Activated T-cell treated with anti-CD3 and anti-CD28 coated beads, Interleukin-2, amount 50 U/mL, for 4 hours (primary cell): Measurements from ENCODE around the gene MCM7. TPM values are rescaled to one million over a fixed set of nuclear protein-coding genes. Genes with fewer than 3 reads are reported as not detected.

ENCODE experiments used
- ATAC-seq, 2 donors: fragments of 200-7000 bp; cut with Tn5 transposase; one replicate each; pipeline ENCODE4 v1.10.0; 2021
- DNase-seq: peaks from one replicate; pipeline ENCODE4 v3.0.0-alpha.2; 2020
- H3K27me3 Mint-ChIP-seq: one replicate; pipeline ENCODE4 v1.8.0; 2021; ENCODE audit warnings: low read depth, mixed read lengths
- H3K36me3 Mint-ChIP-seq: one replicate; pipeline ENCODE4 v1.8.0; 2022; ENCODE audit warnings: mixed read lengths; ENCODE audit not compliant: insufficient read depth
- H3K4me1 Mint-ChIP-seq: one replicate; pipeline ENCODE4 v1.8.0; 2021; ENCODE audit warnings: low read depth, mixed read lengths
- H3K4me3 Mint-ChIP-seq: one replicate; pipeline ENCODE4 v1.8.0; 2021; ENCODE audit warnings: mild to moderate bottlenecking, moderate library complexity, mixed read lengths
- H3K9me3 Mint-ChIP-seq: one replicate; pipeline ENCODE4 v1.8.0; 2021; ENCODE audit warnings: mixed read lengths
- total RNA-seq, 3 donors: library from RNA; stranded (reverse); gene quantifications; one replicate each; pipeline ENCODE4 v1.2.1, GENCODE V29; 2021

The MCM7 gene
- total RNA-seq, 3 donors from 2014 or later: 471 to 592 (median 521) TPM

- no peaks in the 10 kb centered on the region for H3K27me3 Mint-ChIP-seq
- DNase-seq (no peak), ATAC-seq (no peak)
- H3K9me3 Mint-ChIP-seq: no peaks in the 10 kb centered on the region
- H3K4me1 Mint-ChIP-seq: peaks cover 36% of the 10 kb centered on the region
- peak overlapping the region; percentile 78 for H3K4me3 Mint-ChIP-seq
- H3K36me3 Mint-ChIP-seq: no peaks in the 10 kb centered on the region
Observed at GRCh38 chr7:100127866-100128636, 26.9 kb upstream of the MCM7 start.

DNA sequence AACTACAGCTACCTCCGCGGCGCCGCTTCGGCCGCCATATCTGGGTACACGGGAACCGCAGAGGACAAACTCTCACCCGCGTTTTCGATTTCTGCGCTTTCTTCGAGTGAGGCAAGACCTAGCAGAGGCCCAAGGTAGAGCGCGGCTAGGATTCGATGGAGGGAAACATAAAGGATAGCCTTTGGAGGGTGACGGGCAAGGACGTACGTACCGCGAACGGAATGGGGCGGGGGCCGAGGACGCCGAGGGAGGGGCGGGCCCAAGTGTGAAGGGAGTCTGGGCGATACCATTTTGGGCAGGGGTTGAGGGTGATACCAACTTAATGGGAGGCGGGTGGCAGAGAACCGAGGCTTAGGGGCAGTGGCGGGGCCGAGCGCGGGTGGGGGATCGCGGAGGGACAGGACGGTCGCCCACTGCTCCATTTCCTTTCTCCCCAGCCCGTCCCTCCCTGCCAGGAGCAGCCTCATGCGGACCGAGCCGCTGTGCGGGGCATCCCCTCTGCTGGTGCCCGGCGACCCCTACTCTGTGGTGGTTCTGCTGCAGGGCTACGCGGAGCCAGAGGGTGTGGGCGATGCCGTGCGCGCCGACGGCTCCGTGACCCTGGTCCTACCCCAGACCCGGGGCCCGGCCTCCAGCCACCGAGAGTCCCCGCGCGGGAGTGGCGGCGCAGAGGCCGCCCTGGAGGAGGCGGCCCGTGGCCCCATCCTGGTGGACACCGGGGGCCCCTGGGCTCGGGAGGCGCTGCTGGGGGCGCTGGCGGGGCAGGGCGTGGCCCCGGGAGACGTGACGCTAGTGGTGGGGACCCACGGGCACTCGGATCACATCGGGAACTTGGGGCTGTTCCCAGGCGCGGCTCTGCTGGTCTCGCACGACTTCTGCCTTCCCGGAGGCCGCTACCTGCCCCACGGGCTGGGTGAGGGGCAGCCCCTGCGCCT lies 26.0 kb upstream of the MCM7 start, which contains the start of gene MBLAC1:
MBLAC1 (plus strand) TSS at position 37 of the 935 bp plus-strand sequence; CDS start at position 466, 429 bp downstream.
- peak within 1 kb of the TSS; percentile 99 for H3K4me3 Mint-ChIP-seq
- ATAC-seq (peak; percentile 81 to 82), DNase-seq (peak; percentile 88)
- H3K9me3 Mint-ChIP-seq: no peaks in the 10 kb centered on the region
- H3K27me3 Mint-ChIP-seq: no peaks in the 10 kb centered on the region
- peaks cover 2% of the 10 kb centered on the region for H3K36me3 Mint-ChIP-seq
- peaks cover 31% of the 10 kb centered on the region for H3K4me1 Mint-ChIP-seq

- ATAC-seq (peak in 1 of 2 donors; percentile 0), DNase-seq (no peak)
- no peaks in the 10 kb centered on the region for H3K9me3 Mint-ChIP-seq
- peaks cover 2% of the 10 kb centered on the region for H3K36me3 Mint-ChIP-seq
- H3K4me1 Mint-ChIP-seq: peaks cover 33% of the 10 kb centered on the region
- H3K4me3 Mint-ChIP-seq: peak overlapping the region; percentile 99
- no peaks in the 10 kb centered on the region for H3K27me3 Mint-ChIP-seq
Observed at GRCh38 chr7:100126239-100126930, 25.2 kb upstream of the MCM7 start.

DNA sequence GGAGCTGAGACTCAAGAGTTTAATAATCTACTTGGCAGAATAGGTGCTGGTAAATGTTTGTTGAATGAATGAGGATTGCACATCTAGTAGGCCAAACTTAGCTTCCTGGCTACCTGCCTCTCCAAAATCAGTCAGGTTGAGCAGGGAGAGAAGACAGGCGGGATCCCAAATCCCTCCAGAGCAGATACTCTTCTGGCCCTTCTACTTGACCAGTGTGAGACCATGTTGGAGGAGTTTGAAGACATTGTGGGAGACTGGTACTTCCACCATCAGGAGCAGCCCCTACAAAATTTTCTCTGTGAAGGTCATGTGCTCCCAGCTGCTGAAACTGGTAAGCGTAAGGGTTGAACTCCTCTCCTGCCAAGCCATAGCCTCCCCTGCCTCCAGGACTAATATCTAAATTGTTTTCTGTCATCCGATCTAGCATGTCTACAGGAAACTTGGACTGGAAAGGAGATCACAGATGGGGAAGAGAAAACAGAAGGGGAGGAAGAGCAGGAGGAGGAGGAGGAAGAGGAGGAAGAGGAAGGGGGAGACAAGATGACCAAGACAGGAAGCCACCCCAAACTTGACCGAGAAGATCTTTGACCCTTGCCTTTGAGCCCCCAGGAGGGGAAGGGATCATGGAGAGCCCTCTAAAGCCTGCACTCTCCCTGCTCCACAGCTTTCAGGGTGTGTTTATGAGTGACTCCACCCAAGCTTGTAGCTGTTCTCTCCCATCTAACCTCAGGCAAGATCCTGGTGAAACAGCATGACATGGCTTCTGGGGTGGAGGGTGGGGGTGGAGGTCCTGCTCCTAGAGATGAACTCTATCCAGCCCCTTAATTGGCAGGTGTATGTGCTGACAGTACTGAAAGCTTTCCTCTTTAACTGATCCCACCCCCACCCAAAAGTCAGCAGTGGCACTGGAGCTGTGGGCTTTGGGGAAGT lies 23.4 kb upstream of the MCM7 start:
- DNase-seq (no peak), ATAC-seq (no peak)
- H3K4me3 Mint-ChIP-seq: peak overlapping the region; percentile 13
- no peaks in the 10 kb centered on the region for H3K27me3 Mint-ChIP-seq
- H3K9me3 Mint-ChIP-seq: no peaks in the 10 kb centered on the region
- peaks cover 39% of the 10 kb centered on the region for H3K4me1 Mint-ChIP-seq
- H3K36me3 Mint-ChIP-seq: peaks cover 2% of the 10 kb centered on the region

DNA sequence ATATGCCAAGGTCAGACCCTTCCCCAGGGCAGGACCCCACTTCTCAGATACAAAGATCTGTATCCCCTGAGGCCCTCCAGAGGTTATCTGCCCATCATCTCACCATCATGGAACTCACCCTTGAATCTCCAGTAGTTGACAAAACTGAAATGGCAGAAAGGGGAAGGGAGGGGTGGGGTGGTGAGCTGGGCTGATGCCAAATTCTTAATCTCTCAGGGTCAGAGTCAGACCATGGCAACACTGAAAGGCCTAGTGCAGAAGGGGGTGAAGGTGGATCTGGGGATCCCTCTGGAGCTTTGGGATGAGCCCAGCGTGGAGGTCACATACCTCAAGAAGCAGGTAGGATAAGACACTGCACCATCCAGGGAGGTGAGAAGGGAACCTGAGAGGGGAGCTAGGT lies 21.4 kb upstream of the MCM7 start:
- Mint-ChIP-seq H3K9me3 (no peaks in the 10 kb centered on the region), H3K4me3 (no peak overlapping the region), H3K27me3 (no peaks in the 10 kb centered on the region), H3K36me3 (peaks cover 2% of the 10 kb centered on the region), H3K4me1 (peaks cover 42% of the 10 kb centered on the region)
- no peak for ATAC-seq
- DNase-seq: no peak

GRCh38 chr7:100122067-100122466 lies 20.9 kb upstream of the MCM7 start:
- H3K4me3 Mint-ChIP-seq: no peak overlapping the region
- ATAC-seq (no peak), DNase-seq (no peak)
- peaks cover 2% of the 10 kb centered on the region for H3K36me3 Mint-ChIP-seq
- H3K4me1 Mint-ChIP-seq: peaks cover 42% of the 10 kb centered on the region
- no peaks in the 10 kb centered on the region for H3K27me3 Mint-ChIP-seq
- H3K9me3 Mint-ChIP-seq: no peaks in the 10 kb centered on the region

- Mint-ChIP-seq H3K4me1 (peaks cover 33% of the 10 kb centered on the region), H3K27me3 (no peaks in the 10 kb centered on the region), H3K36me3 (peaks cover 7% of the 10 kb centered on the region), H3K9me3 (no peaks in the 10 kb centered on the region), H3K4me3 (peak overlapping the region; percentile 96)
- DNase-seq: no peak
- no peak for ATAC-seq
Observed at GRCh38 chr7:100120733-100121036, 19.5 kb upstream of the MCM7 start.

DNA sequence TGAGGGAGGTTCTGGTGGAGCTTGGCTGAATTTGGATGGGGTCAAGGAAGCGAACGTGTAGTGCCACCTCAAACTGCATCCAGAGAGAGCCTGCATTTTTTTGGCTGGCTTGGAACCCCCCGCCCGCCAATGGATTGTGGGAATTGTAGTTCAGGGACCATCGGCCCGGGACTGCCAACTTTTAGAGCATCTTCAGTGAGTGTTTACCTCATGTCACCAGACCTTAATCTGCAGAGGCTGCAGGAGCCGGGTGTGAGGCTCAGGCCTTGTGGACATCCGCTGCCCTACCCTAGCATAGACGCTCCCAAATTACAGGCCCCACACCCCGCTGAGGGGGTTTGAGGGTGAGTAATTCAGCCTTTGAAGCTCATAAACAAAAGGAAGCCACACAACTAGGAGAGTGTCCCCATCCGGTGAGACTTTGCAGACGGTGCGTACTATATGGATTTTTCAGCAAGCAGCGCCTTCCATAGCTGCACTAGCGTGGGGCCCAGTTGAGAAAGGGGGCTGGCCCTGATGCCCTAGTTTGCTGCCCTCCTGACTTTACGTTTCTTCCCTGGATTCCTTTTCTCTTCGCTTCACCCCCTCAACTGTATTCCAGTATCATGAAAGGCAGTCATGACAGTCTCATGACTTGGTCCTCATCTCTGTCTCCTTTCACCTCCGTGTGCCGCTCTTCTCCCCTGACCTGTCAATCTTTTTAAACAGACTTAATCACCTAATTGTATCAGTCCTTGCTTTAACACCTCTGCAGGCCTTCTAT lies 19.0 kb upstream of the MCM7 start:
- ATAC-seq (peak; percentile 64 to 69), DNase-seq (peak; percentile 50)
- H3K27me3 Mint-ChIP-seq: no peaks in the 10 kb centered on the region
- peaks cover 7% of the 10 kb centered on the region for H3K36me3 Mint-ChIP-seq
- H3K4me1 Mint-ChIP-seq: peaks cover 29% of the 10 kb centered on the region
- peak overlapping the region; percentile 96 for H3K4me3 Mint-ChIP-seq
- no peaks in the 10 kb centered on the region for H3K9me3 Mint-ChIP-seq

GRCh38 chr7:100119072-100119969 lies 18.1 kb upstream of the MCM7 start, which contains the start of the genes CNPY4 and TAF6:
CNPY4 (plus strand) TSS chr7:100119634; CDS start chr7:100119745, 111 bp downstream.
TAF6 (minus strand) TSS chr7:100119358; CDS start chr7:100114209, 5,149 bp downstream.
- Mint-ChIP-seq H3K36me3 (peaks cover 7% of the 10 kb centered on the region), H3K9me3 (no peaks in the 10 kb centered on the region), H3K4me3 (peak within 1 kb of the TSS; percentile 96), H3K27me3 (no peaks in the 10 kb centered on the region), H3K4me1 (peaks cover 22% of the 10 kb centered on the region)
- ATAC-seq: peak; percentile 75 to 77
- DNase-seq: peak; percentile 93

GRCh38 chr7:100118388-100119071 lies 17.3 kb upstream of the MCM7 start:
- peak overlapping the region; percentile 96 for H3K4me3 Mint-ChIP-seq

GRCh38 chr7:100115026-100115425 lies 13.8 kb upstream of the MCM7 start:
- peaks cover 9% of the 10 kb centered on the region for H3K4me1 Mint-ChIP-seq
- DNase-seq (no peak), ATAC-seq (no peak)
- no peaks in the 10 kb centered on the region for H3K9me3 Mint-ChIP-seq
- no peak overlapping the region for H3K4me3 Mint-ChIP-seq
- no peaks in the 10 kb centered on the region for H3K27me3 Mint-ChIP-seq
- peaks cover 16% of the 10 kb centered on the region for H3K36me3 Mint-ChIP-seq

More at GRCh38 chr7:100118388-100119071, 17.3 kb upstream of the MCM7 start:
- ATAC-seq (no peak), DNase-seq (no peak)
- Mint-ChIP-seq H3K4me1 (peaks cover 20% of the 10 kb centered on the region), H3K36me3 (peaks cover 9% of the 10 kb centered on the region), H3K27me3 (no peaks in the 10 kb centered on the region), H3K9me3 (no peaks in the 10 kb centered on the region)
